ENCODE results near the gene NCF4.

The NCF4 gene

GRCh38 chr22:36926721-36927435 lies 66.1 kb downstream of the NCF4 start:
- H3K4me3 ChIP-seq (ENCODE audit: low read depth, low read length) = no peak overlapping the region
- no peak for TF ChIP-seq CTCF (IDR thresholded peaks at IDR 0.05; ENCODE audit: borderline replicate concordance, insufficient read depth, low read depth, low read length)

Measured in GM12875 (cell line).